Stimulated activated CD8-positive, alpha-beta memory T cell treated with anti-CD3 and anti-CD28 coated beads, Interleukin-15, amount 100 ng/mL, for 48 hours (primary cell): ENCODE measurements around the gene MAP2.
"Not testable (repeated sequence)": the region's sequence is repeated elsewhere in the genome, so short reads cannot be mapped to it uniquely, and the experiment has no call there.

Experiments used
- DNase-seq, 2 donors: peaks; one replicate each; pipeline ENCODE4 v3.0.0-alpha.2; 2020; ENCODE audit warnings: low read depth in 2 of 2

The MAP2 gene

GRCh38 chr2:209473930-209474419, 50.1 kb downstream of the MAP2 start:
- DNase-seq: no peak

- DNase-seq: no peak
Observed at GRCh38 chr2:209474960-209475359, 51.1 kb downstream of the MAP2 start.

- no peak for DNase-seq
Observed at GRCh38 chr2:209476367-209477208, 52.7 kb downstream of the MAP2 start.

DNA sequence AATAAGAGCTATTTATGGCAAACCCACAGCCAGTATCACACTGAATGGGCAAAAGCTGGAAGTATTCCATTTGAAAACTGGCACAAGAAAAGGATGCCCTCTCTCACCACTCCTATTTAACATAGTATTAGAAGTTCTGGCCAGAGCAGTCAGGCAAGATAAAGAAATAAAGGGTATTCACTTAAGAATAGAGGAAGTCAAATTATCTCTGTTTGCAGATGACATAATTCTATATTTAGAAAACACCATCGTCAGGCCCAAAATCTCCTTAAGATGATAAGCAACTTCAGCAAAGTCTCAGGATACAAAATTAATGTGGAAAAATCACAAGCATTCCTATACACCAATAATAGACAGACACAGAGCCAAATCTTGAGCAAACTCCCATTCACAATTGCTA, 68.4 kb downstream of the MAP2 start:
- DNase-seq: not testable (repeated sequence)

DNA sequence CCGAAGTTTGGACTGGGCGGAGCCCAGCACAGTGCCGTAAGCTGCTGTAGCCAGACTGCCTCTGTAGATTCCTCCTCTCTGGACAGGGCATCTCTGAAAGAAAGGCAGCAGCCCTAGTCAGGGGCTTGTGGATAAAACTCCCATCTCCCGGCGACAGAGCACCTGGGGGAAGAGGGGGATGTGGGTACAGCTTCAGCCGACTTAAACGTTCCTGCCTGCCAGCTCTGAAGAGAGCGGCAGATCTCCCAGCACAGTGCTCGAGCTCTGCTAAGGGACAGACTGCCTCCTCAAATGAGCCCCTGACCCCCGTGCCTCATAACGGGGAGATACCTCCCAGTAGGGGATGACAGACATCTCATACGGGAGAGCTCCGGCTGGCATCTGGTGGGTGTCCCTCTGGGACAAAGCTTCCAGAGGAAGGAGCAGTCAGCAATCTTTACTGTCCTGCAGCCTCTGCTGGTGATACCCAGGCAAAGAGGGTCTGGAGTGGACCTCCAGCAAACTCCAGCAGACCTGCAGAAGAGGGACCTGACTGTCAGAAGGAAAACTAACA, 71.3 kb downstream of the MAP2 start:
- not testable (repeated sequence) for DNase-seq

DNA sequence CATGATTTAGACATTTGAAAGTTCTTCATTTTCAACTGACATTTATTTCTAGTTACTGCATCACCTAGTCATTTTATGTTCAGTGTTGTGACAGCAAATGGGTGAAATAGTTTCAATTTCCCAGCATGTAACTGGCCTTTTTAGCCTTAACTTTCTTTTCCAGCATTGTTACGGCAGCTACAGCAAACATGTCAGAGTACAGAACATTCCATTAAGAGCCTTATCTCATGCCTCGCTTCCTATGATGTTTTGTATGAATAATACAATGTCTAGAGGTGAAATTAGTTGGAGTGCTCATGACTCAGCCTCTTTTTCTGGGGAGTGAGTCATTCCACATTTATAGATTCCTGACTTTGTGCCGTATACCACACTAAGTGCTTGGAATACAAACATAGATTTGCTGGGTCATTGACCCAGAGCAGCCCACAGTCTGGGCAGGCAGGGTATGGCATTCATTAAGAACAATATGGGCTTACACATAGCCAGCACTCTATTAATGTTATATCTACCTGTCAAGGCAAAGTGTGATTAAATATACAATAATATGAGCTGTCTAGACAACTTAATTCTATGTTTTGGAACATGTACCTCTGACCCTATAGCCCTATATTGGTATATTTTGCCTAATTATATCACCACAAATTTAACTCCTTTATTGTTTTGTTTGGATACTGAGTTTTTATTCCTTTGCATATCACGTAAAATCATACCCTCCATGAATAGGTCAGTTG, 72.2 kb downstream of the MAP2 start:
- no peak for DNase-seq

DNA sequence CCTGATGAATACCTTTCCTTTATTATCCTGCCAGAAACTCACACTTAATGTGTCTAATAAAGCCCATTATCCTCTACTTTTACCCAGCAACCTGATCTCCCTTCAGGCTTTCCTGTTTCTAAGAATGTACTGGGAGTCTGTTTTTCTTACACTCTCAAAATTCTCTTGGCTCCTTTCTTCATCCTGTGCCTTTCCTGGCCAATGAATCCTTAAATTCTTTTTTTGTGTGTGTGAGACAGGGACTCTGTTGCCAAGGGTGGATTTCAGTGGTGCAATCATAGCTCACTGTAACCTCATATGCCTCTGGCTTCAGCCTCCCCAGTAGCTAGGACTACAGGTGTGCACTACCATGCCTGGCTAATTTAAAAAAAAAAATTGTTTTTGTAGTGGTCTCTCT, 72.7 kb downstream of the MAP2 start:
- DNase-seq: no peak

DNA sequence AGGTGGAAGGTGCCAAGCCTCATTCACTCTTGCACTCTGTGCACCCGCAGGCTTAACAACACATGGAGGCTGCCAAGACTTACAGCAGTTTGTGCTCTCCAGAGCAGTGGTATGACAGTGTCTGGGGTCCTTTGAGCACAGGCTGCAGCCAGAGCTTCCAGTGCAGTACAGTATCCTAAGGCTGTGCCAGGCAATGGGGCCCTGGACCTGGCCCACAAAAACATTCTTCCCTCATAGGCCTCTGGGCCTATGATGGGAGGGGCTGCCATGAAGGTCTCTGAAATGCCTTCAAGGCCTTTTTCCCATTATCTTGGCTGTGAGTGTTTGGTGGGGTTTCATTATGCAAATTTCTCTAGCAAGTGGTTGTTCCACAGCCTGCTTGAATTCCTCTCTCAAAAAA, 74.8 kb downstream of the MAP2 start:
- DNase-seq: no peak

DNA sequence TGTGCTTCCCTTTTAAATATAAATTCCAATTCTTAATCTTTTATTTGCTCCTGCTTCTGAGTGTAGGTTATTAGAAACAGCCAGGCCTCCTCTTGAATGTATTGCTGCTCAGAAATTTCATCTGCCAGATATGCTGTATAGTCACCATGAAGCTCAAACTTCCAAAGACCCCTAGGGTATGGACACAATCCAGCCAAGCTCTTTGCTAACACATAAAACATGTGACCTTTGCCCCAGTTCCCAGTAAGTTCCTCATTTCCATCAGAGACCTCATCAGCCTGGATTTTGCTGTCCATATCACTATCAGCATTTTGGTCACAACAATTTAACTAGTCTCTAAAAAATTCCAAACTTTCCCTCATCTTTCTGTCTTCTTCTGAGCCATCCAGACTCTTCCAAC, 75.2 kb downstream of the MAP2 start:
- DNase-seq: no peak

DNA sequence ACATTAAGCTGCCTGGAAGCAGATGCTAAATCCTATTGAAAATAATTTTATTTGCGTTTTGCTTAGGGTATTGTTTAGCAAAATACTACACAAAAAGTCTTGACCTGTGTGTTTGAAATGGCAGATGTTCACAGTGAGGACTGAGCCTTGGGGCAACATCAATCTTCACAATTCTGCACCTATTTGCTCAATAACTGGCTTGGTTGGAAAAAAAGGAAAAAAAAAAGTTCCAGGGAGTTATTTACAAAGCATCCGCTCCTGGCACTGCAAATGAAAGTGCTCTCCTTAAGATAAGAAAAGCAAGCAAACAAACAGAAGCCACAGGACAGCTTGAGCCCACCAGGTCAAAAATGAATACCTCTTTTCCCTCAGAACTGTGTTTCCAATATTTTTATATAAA, 77.7 kb downstream of the MAP2 start:
- no peak for DNase-seq

GRCh38 chr2:209505410-209505809, 81.6 kb downstream of the MAP2 start:
- no peak for DNase-seq

- no peak for DNase-seq
Observed at GRCh38 chr2:209508255-209508654, 84.4 kb downstream of the MAP2 start.

- no peak for DNase-seq
Observed at GRCh38 chr2:209511637-209512036, 87.8 kb downstream of the MAP2 start.

DNA sequence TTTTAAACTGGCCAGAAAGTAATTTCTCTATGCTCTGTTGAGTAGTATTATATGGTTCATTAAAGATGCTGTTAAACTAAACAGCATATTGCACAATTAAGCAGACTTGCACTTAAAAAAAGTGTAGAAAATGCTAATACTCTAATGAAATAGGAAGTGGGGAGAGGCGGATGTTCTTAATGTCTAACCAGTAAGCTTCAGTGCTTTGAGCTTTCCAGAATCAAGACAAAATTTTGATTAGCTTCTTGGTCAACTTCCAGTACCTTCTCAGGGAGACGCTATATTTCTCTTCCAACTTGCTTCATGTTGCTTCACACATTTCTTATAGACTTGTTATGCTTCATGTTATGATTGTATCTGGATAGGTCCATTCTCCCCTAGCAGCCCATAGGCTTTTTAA, 89.1 kb downstream of the MAP2 start:
- no peak for DNase-seq

DNA sequence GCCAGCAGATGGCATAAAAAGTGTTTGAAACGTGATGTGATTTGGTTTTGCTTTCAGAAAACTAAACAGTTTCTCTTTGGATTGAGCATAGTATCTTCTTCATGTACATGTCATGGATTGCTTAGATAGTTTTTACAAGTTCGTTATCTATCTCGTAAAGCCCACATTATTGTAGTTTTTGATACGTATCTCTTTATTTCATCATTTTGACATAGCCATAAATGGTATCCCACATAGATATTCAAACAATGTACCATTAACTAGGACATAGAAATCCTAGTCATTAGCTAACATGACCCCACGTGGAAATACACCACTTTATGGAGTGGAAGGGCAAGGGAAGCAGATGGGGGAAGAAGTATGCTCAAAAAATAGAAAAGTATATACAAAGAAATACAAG, 93.6 kb downstream of the MAP2 start:
- DNase-seq: no peak

- DNase-seq: no peak
Observed at GRCh38 chr2:209519271-209519670, 95.4 kb downstream of the MAP2 start.

DNA sequence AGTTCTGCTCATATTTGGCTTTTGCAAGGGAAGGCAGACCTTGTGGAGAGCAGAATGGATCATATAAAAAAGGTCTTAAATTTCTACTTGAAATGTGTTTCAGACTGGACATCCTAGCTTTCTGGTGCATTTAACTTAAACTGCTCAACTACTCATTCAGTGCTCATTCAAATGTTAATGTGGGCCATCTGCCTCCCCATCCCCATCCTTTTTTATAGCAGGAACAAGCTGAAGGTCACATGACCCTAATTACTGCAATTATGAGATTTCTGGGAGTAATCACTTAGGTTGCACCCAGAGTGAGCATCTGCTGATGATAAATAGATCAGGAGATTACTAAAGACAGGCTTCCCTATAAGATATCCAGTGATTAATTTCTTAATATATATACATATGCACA, 96.1 kb downstream of the MAP2 start:
- DNase-seq: no peak

DNA sequence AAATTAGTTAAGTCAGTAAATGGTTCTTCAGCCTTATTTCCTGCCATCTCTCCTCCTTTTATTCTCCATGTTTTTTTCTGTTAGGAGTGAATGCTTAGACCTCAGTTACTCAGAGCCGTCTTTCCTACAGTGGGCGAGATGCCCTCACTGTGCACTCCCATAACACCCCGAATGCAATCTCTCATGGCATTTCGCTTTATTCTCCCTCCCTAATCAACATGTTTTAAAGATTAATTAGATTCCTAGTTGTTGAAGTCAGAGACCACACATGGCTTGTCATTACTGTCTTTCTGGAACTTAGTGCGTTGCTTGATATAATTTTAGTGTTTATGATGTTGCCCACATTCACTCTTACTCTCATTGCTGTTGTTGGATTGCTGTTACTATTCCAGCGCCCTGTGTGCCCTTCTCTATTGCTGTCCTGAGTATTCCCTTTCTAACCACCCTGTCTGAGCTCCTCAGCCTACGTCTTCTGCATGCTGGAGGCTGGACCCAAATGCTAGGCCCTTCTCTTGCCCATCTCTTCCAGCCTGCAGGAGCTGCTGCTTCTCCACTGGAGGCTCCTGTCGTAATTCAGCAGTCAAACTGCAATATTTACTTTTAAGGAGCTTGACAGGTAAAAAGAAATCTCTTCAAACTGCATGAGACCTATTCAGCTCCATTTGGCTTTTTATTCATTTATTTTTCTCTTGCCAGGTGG, 99.3 kb downstream of the MAP2 start:
- DNase-seq: no peak

DNA sequence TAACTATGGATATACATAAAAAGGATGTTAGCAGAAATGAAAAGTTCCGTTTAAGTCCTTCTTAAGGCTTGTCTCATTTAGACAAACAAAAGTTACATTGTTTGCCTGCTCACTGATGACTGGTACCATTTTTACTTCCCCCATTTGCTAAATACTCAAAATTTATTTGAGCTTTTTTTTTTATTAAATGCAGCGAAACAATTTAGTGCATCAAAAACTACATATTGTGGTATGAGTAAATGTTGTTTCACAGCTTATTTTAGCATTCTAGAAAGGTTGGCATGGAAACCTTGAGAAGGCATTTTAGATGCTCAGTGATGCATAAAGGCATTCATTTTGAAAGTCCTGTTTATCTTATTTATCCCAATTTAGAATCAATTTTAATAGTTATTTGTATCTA, 100.0 kb downstream of the MAP2 start:
- no peak for DNase-seq

DNA sequence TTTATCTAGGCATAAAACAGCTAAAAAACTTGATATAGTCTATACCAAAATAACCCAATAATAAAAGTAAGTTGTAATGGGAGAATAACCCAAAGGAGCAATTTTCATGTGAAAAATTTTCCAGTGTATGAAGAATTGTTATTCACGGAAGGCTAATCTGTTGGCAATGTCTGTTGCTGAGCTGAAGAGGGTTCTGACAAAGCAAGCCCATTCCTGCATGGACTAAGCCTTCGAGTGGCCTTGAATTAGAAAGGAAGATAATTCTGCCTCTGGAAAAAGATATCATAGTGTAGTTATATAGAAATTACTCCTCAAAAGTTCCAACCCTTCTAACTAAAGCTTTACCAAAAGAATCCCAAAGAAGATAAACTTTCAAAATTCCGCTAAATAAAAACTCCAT, 101.5 kb downstream of the MAP2 start:
- no peak for DNase-seq

- DNase-seq: no peak
Observed at GRCh38 chr2:209525834-209526281, 102.0 kb downstream of the MAP2 start.

- no peak for DNase-seq
Observed at GRCh38 chr2:209526561-209526960, 102.7 kb downstream of the MAP2 start.
